ENCODE data around the gene GNA12.

Gene GNA12

DNA sequence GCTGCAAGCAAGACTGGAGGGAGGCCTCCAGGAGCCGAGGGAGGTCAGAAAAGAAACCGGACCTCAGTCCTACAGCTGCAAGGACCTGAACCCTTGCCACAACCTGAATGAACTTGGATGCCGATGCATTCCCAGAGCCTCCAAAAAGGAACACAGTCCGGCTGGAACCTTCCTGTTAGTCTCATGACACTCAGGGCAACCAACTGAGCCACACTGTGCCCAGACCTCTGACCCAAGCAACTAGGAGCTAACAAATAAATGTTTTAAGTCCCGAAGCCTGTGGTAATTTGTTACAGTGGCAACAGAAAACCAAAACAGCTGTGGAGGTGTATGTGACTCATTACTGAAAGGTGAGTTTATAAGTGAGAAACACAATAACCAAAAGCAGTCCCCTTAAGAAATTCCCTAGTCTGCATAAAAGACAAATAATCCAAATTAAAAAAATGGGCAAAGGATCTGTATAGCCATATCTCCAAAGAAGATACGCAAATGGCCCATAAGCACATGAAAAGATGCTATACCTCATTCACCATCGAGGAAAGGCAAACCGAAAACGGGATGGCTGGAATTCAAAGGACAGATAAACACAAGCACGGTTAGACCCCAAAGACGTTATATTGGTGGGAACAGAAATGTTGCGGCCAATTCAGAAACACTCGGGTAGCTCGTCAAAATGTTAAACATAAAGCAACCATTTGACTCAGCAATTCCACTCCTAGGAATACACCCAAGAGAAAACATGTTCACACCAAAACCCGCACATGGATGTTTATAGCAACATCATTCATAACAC, 24.8 kb downstream of the GNA12 start:
- TF ChIP-seq, protein P1, sequence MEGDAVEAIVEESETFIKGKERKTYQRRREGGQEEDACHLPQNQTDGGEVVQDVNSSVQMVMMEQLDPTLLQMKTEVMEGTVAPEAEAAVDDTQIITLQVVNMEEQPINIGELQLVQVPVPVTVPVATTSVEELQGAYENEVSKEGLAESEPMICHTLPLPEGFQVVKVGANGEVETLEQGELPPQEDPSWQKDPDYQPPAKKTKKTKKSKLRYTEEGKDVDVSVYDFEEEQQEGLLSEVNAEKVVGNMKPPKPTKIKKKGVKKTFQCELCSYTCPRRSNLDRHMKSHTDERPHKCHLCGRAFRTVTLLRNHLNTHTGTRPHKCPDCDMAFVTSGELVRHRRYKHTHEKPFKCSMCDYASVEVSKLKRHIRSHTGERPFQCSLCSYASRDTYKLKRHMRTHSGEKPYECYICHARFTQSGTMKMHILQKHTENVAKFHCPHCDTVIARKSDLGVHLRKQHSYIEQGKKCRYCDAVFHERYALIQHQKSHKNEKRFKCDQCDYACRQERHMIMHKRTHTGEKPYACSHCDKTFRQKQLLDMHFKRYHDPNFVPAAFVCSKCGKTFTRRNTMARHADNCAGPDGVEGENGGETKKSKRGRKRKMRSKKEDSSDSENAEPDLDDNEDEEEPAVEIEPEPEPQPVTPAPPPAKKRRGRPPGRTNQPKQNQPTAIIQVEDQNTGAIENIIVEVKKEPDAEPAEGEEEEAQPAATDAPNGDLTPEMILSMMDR (IDR thresholded peaks at IDR 0.05; ENCODE audit: low read length, missing control alignments), result no peak
- DNase-seq (ENCODE audit: low read depth), result no peak
- no peak overlapping the region for H3K4me3 ChIP-seq (replicated peaks; ENCODE audit: low read depth, low read length)

DNA sequence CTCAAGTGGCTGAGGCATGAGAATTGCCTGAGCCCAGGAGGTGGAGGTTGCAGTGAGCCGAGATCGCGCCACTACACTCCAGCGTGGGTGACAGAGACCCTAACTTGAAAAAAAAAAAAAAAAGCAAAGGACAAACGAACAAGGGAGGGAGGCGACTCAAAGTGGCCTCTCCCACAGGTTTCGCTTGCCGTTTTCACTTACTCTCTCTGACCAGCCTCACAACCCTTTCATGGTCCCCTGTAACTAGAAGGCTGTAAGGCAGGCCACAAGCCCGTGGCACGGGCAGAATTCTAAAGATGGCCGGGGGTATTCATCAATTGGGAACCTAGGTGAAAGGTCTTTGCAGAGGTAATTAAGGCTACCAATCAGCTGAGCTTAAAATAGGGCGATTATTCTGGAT, 25.5 kb downstream of the GNA12 start:
- no peak for DNase-seq (ENCODE audit: low read depth)
- TF ChIP-seq, protein P1 (IDR thresholded peaks at IDR 0.05; ENCODE audit: low read length, missing control alignments), result no peak
- no peak overlapping the region for H3K4me3 ChIP-seq (replicated peaks; ENCODE audit: low read depth, low read length)

DNA sequence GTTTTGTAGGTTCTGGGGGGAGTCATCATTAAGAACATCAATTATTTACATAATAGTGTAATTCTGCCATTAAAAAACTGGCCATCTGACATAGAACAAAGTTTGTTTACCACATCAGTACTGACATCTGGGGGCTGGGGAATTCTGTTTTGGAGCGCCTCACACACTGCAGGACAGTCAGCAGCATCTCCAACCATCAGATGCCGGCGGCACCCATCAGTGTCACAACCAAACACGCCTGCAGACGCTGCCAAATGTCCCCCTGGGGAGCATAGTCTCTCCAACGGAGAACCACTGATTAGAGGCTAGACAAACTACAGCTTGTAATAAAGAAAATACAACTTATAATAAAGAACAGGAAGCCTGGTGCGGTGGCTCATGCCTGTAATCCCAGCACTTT, 26.0 kb downstream of the GNA12 start:
- no peak overlapping the region for H3K4me3 ChIP-seq (replicated peaks; ENCODE audit: low read depth, low read length)
- no peak for DNase-seq (ENCODE audit: low read depth)
- TF ChIP-seq, protein P1 (IDR thresholded peaks at IDR 0.05; ENCODE audit: low read length, missing control alignments), result no peak

DNA sequence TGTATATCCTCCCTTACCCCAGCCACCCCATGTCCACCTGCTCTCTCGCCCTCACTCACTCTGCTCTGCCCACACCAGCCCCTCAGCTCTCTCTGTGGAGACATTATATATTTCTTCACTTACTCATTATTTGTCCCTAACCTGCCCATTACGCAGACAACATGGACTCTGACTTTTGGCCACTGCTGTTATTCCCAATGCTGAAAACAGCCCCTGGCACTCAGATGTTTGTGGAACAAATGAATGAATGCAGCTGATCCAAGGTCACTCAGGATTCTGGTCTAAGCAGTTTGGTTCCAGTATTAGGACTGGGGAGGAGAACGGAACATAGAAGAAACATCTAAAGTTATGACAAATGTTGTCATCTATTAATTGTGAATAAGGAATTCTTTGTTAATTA, 26.7 kb downstream of the GNA12 start:
- no peak overlapping the region for H3K4me3 ChIP-seq (replicated peaks; ENCODE audit: low read depth, low read length)
- DNase-seq (ENCODE audit: low read depth), result no peak
- TF ChIP-seq, protein P1 (IDR thresholded peaks at IDR 0.05; ENCODE audit: low read length, missing control alignments), result no peak

DNA sequence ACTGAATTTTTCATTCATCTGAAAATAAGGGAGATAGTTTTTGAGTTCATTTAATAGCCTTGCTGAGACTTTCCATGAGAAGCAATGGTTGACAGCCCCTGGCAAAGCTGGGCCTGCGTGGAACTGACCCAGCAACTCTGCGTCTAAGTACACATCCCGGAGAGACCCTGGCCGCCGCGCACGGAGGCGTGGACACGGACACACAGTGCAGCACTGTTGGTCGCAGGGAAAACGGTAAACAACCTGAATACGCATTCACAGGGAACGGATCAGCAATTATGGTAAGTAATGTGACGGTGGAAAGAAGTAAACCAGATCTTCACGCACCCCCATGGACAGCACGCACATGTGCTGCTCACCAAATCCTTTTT, 28.2 kb downstream of the GNA12 start:
- TF ChIP-seq, protein P1 (IDR thresholded peaks at IDR 0.05; ENCODE audit: low read length, missing control alignments), result no peak
- DNase-seq (ENCODE audit: low read depth), result no peak
- no peak overlapping the region for H3K4me3 ChIP-seq (replicated peaks; ENCODE audit: low read depth, low read length)

DNA sequence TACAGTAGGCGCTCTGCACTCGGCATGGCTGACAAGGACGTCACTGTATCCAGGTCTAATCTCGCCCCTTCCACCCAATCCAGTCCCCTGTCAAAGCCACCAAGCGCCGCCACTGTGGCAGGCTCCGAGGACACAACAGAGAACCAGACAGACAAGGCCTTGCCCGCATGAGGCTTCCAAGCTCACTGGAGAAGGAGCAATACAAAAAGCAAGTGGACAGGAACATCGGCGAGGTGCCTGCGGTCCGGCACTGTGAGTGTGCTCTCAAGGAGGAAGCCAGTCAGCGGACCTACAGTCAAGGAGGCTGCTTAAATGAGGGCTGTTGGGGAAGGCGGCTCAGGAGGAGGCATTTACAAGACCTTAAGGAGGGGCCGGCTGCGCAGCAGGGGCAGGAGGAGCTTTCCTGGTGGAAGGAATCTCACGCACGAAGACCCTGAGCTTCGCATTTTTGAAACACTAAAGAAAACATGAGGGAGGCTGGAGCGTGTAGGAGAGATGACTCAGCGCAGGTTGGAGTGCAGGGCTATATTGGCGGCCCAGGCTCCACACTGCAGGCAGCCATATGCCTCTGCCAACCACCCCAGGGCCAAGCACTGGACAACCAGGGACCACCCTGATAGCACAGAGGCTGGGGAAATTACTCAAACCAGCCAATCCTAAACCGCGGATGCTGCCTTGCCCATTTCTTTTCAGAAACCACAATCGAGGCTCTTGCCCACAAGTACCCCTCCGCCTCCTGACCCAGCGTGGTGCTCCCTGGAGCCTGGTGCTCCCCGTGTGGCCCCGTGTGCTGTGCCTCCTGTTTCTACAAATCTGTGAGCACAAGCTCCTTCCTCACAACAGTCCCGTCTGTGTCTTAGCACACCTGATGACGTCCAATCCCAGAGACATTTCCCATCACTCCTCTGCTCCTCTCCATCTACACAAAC, 28.9 kb downstream of the GNA12 start:
- DNase-seq (ENCODE audit: low read depth), result no peak
- TF ChIP-seq, protein P1 (IDR thresholded peaks at IDR 0.05; ENCODE audit: low read length, missing control alignments), result no peak
- H3K4me3 ChIP-seq (replicated peaks; ENCODE audit: low read depth, low read length), result no peak overlapping the region
